GM18526 (cell line): ENCODE data around the gene PCDHA1.

Experiments used
- POLR2A ChIP-seq: IDR thresholded peaks from 3 replicates; pipeline ENCODE4 v1.6.1; 2011; ENCODE audit not compliant: insufficient read length; ENCODE audit errors: extremely low read depth

The PCDHA1 gene

GRCh38 chr5:140881889-140882590, 96.1 kb downstream of the PCDHA1 start, which contains the start of gene PCDHA13:
Gene PCDHA13, plus strand, starts transcription at chr5:140882124. Its CDS starts 145 bp downstream, at chr5:140882269.
- TF ChIP-seq POLR2A = no peak

GRCh38 chr5:140882591-140882899, 96.6 kb downstream of the PCDHA1 start:
- TF ChIP-seq POLR2A = no peak

DNA sequence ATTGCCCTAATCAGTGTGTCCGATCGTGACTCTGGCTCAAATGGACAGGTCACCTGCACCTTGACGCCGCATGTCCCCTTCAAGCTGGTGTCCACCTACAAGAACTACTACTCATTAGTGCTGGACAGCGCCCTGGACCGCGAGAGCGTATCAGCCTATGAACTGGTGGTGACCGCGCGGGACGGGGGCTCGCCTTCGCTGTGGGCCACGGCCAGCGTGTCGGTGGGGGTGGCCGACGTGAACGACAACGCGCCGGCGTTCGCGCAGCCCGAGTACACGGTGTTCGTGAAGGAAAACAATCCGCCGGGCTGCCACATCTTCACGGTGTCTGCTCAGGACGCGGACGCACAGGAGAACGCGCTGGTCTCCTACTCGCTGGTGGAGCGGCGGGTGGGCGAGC, 97.4 kb downstream of the PCDHA1 start:
- no peak for TF ChIP-seq POLR2A

GRCh38 chr5:140883927-140884697, 98.2 kb downstream of the PCDHA1 start:
- TF ChIP-seq POLR2A = no peak

DNA sequence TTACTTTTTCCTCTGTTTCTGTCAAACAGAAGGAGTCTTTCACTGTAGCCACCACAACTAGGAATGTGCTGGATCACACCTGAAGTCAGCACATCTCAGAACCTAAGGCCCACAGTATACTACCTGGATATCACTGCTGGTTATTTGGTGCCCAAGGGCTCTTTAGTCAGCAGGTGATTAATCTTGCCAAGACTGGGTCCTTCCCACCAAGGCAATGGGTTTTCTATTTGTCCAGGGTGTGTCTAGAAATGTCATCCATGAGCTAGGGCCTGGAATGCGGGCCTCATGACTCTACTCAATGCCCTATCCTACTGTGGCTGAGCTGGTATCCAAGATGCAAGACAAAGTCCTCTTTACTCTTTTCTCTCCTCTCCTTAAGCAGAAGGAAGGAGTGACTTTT, 130.4 kb downstream of the PCDHA1 start:
- TF ChIP-seq POLR2A = no peak

DNA sequence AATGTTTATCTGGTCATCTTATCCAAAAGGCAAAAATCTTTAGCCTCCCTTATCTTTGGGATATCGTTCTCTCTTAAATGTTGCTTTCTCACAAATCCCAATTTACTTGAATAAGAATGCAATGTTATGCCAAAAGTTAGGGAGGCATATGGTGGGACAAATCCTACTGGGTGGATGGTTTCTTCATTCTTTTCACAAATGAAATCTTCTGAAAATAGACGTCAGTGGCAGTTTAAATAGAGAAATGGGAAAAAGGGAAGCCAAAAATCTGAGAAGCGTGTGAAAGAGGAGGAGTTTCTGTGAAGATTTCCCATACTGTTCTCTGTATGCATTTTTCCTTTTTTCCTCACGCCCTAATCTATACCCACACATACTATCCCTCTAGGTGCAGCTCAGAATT, 137.7 kb downstream of the PCDHA1 start:
- TF ChIP-seq POLR2A = no peak

GRCh38 chr5:140925806-140926442, 140.0 kb downstream of the PCDHA1 start, which contains the start of gene PCDHAC1:
Gene PCDHAC1, plus strand, starts transcription at chr5:140926299. Its CDS starts 594 bp downstream, at chr5:140926893.
- no peak for TF ChIP-seq POLR2A

DNA sequence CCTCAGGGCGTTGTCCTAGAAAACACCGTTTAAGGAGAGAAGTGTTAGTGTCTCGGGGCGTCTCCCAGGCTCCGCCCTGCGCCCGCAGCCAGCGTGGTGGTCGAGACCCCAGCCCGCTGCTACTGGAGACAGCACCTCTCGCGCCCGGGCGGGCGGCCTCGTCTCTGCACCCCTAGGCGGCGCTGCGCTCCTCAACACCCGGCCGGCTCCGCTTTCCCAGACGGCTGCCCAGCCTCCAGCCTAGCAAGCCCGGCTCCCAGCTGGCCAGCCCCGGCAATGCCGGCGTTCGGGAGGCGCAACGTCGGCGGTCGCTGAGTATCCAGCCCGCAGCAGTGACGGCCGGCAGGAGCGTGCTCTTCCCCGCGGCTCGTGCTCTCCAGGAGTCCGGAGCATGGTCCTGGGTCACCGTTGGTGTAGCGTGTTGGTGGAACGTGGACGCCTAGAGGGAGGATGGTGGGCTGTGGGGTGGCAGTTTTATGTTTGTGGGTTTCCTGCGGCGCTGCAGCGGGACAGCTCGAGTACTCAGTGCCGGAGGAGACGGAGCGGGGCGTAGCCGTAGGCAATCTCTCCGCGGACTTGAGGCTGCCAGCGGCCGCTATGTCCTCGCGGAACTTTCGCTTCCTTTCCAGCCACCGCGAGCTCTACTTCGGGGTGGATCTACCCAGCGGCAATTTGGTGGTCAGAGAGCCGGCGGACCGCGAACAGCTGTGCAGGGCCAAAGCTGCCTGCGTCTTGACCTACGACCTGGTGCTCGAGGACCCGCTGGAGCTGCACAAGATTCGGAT, 140.7 kb downstream of the PCDHA1 start:
- no peak for TF ChIP-seq POLR2A

- no peak for TF ChIP-seq POLR2A
Measured at GRCh38 chr5:140927228-140927573, 141.3 kb downstream of the PCDHA1 start.

- TF ChIP-seq POLR2A = no peak
Measured at GRCh38 chr5:140934964-140935606, 149.1 kb downstream of the PCDHA1 start.

- TF ChIP-seq POLR2A = no peak
Measured at GRCh38 chr5:140946578-140946977, 160.6 kb downstream of the PCDHA1 start.

DNA sequence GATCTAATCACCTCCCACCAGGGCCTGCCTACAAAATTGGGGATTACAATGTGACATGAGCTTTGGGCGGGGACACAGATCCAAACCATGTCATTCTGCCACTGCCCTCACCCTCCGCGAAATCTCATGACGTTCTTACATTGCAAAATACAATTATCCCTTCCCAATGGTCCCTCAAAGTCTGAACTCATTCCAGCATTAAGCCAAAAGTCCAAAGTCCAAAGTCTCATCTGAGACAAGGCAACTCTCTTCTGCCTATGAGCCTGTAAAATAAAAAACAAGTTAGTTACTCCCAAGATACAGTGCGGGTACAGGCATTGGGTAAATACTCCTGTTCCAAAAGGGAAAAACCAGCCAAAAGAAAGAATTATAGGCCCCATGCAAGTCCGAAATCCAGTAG, 165.7 kb downstream of the PCDHA1 start:
- no peak for TF ChIP-seq POLR2A

DNA sequence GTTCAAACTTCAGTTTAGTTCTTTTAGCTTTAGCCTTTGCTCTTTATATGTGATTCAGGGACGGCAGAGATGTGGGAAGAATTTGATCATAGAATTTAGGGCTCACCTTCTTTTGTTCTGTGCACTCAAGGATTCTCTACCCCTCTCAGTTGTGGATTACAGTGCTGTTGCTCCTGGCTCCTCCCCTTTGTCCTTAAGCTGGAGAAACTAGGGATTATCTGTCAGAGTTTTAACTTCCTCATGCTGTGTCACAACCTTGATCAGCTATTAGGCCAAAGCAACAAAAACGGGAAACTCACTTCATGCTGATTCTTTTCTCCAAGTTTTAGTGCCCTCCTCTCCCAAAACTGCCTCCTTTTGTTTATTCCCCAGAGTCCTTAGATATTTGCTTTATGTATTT, 167.3 kb downstream of the PCDHA1 start:
- TF ChIP-seq POLR2A = no peak

DNA sequence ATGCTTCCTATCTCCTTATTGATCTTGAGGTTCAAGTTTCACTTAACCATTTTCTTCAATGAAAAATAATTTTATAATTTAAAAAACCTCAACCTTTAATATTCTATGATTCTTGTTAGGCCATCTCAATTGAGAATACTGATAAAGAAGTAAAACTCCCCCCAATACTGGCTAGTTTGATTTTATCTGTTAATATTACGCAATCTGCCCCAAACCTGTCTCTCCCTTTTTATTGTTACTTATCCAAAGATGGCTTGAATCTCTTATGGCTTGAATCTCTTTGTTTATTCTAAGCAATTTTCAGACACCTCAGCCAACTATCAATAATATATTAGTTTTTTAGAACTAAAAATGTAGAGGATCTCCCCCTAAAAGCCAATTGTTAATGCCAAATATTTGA, 176.2 kb downstream of the PCDHA1 start:
- TF ChIP-seq POLR2A = no peak

GRCh38 chr5:140964356-140964755, 178.4 kb downstream of the PCDHA1 start:
- no peak for TF ChIP-seq POLR2A

DNA sequence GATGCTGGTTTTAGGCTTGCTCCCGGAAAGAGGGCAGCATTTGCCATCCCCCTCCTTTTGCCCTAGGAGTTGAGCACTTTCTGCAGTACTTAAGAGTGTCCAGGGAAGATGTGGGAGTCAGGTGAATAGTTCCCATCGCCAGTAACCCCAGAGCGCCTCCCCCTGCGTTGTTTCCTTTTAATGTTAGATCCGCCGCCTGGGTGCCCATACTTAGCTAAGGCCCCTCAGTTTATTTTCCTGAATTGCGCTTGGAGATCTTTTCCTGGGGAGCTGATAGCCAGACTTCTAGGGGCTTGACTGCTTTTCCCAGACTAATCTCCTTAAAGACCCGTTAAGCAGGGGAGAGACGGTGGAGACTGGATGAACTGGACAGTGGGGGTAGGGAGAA, 180.0 kb downstream of the PCDHA1 start:
- no peak for TF ChIP-seq POLR2A
